GM23248 (cell line): ENCODE results near the gene CCBE1. TPM values are rescaled to one million over a fixed set of nuclear protein-coding genes. Genes with fewer than 3 reads are reported as not detected.

Experiments
- DNase-seq: peaks from one replicate; pipeline ENCODE4 v3.0.0-alpha.2; 2015
- H2AFZ ChIP-seq: fragments of 200-600 bp; sonication (generic); 2 replicates; pipeline ENCODE4 v1.6.1; 2016; ENCODE audit warnings: antibody characterized with exemption
- H3F3A ChIP-seq: fragments of 200-600 bp; sonication (generic); 2 replicates; pipeline ENCODE4 v1.6.1; 2016; ENCODE audit warnings: mild to moderate bottlenecking, antibody characterized with exemption, mixed run types; ENCODE audit not compliant: insufficient read depth
- H3K27ac ChIP-seq: fragments of 200-600 bp; sonication (generic); 2 replicates; pipeline ENCODE4 v1.5.1; 2016; ENCODE audit warnings: mild to moderate bottlenecking
- H3K27me3 ChIP-seq: fragments of 200-600 bp; sonication (generic); replicated peaks from 2 replicates; pipeline ENCODE4 v1.6.1; 2016; ENCODE audit warnings: mild to moderate bottlenecking; ENCODE audit not compliant: insufficient read depth
- H3K36me3 ChIP-seq: fragments of 200-600 bp; sonication (generic); 2 replicates; pipeline ENCODE4 v1.6.1; 2016; ENCODE audit warnings: low read depth, mild to moderate bottlenecking
- H3K4me1 ChIP-seq: fragments of 200-600 bp; sonication (generic); 2 replicates; pipeline ENCODE4 v1.6.1; 2016; ENCODE audit warnings: mild to moderate bottlenecking; ENCODE audit not compliant: insufficient read depth
- H3K4me2 ChIP-seq: fragments of 200-600 bp; sonication (generic); one replicate; pipeline ENCODE4 v1.6.1; 2016; ENCODE audit warnings: mild to moderate bottlenecking; ENCODE audit not compliant: unreplicated experiment
- H3K4me3 ChIP-seq: fragments of 200-600 bp; sonication (generic); 2 replicates; pipeline ENCODE4 v1.5.1; 2016; ENCODE audit warnings: mild to moderate bottlenecking
- H3K79me2 ChIP-seq: fragments of 200-600 bp; sonication (generic); 2 replicates; pipeline ENCODE4 v1.6.1; 2016; ENCODE audit warnings: mild to moderate bottlenecking; ENCODE audit not compliant: insufficient read depth
- H3K9ac ChIP-seq: fragments of 200-600 bp; sonication (generic); 2 replicates; pipeline ENCODE4 v1.6.1; 2016; ENCODE audit warnings: mild to moderate bottlenecking
- H3K9me2 ChIP-seq: fragments of 200-600 bp; sonication (generic); 2 replicates; pipeline ENCODE4 v1.6.1; 2016; ENCODE audit warnings: mixed run types, mild to moderate bottlenecking, moderate library complexity; ENCODE audit not compliant: insufficient read depth
- H3K9me3 ChIP-seq: fragments of 200-600 bp; sonication (generic); one replicate; pipeline ENCODE4 v1.6.1; 2017; ENCODE audit warnings: low read depth
- H4K20me1 ChIP-seq: fragments of 200-600 bp; sonication (generic); 2 replicates; pipeline ENCODE4 v1.6.0; 2016; ENCODE audit not compliant: insufficient read depth
- EZH2 ChIP-seq: fragments of 200-600 bp; sonication (generic); IDR thresholded peaks from 2 replicates; pipeline ENCODE4 v1.6.1; 2018; ENCODE audit warnings: antibody characterized with exemption, mild to moderate bottlenecking; ENCODE audit not compliant: insufficient read depth, poor library complexity, severe bottlenecking
- EZH2phosphoT487 ChIP-seq: fragments of 200-600 bp; sonication (generic); IDR thresholded peaks from 2 replicates; pipeline ENCODE4 v1.6.1; 2018; ENCODE audit warnings: antibody characterized with exemption, moderate library complexity, mild to moderate bottlenecking, low read depth; ENCODE audit not compliant: insufficient read depth
- WGBS, 2 experiments: methylation state at CpG; one replicate each; pipeline ENCODE4 v1.1.6; 2015 to 2017; ENCODE audit warnings: low lambda C conversion rate in 2 of 2, low coverage in 1 of 2; ENCODE audit errors: missing lambda C conversion rate in 2 of 2; 5-methylcytosine and 5-hydroxymethylcytosine counted together
- in situ Hi-C: fragments of 300-500 bp; cut with MboI; formaldehyde crosslinking; loops from 2 replicates; pipeline ENCODE4 v1.15.0; 2020
- polyA plus RNA-seq: library from polyadenylated mRNA; unstranded; fragments of >200 nt; fragmentation: Nextera tagmentation; extraction: Ambion mirVana; gene quantifications from 2 replicates; pipeline ENCODE4 v1.2.1, GENCODE V29; 2016
- total RNA-seq: library from RNA; depleted of rRNA; stranded (reverse); fragments of >200 nt; shearing (Covaris generic); gene quantifications from 2 replicates; pipeline ENCODE4 v1.2.3, GENCODE V29; 2014

The CCBE1 gene
- total and polyA plus RNA-seq, 2 experiments from 2014 or later = 16.6 to 33.6 TPM

- H3K79me2 ChIP-seq = no peaks in the 10 kb centered on the region
- H3K4me3 ChIP-seq = no peak overlapping the region
- TF ChIP-seq EZH2 (no peak), EZH2phosphoT487 (no peak)
- no peaks in the 10 kb centered on the region for H3K36me3 ChIP-seq
- H3K9me2 ChIP-seq = no peaks in the 10 kb centered on the region
- no peaks in the 10 kb centered on the region for H3K9me3 ChIP-seq
- H3F3A ChIP-seq = no peaks in the 10 kb centered on the region
- no peaks in the 10 kb centered on the region for H4K20me1 ChIP-seq
- no peaks in the 10 kb centered on the region for H3K27me3 ChIP-seq
- in situ Hi-C loops = no loop called here
- no peak overlapping the region for H2AFZ ChIP-seq
- H3K9ac ChIP-seq = no peak overlapping the region
- no peak overlapping the region for H3K27ac ChIP-seq
- H3K4me1 ChIP-seq = no peaks in the 10 kb centered on the region
- no peak overlapping the region for H3K4me2 ChIP-seq
- DNase-seq = no peak
- 84 to 88% methylated on average over 4 of the region's 4 CpGs for WGBS, 2 experiments
These were observed 204.3 kb downstream of the CCBE1 start for GRCh38 chr18:59492756-59493421.

GRCh38 chr18:59488899-59489298 lies 208.3 kb downstream of the CCBE1 start:
- in situ Hi-C loops = no loop called here
- H3K4me2 ChIP-seq = no peak overlapping the region
- H3K27me3 ChIP-seq = 0 out of 2 replicates have a peak, but pooled peaks cover 1% of the 10 kb centered on the region
- 91 to 95% methylated on average over 2 of the region's 2 CpGs for WGBS, 2 experiments
- no peaks in the 10 kb centered on the region for H3K4me1 ChIP-seq
- DNase-seq = no peak
- H2AFZ ChIP-seq = no peak overlapping the region
- H3F3A ChIP-seq = no peaks in the 10 kb centered on the region
- no peaks in the 10 kb centered on the region for H3K9me3 ChIP-seq
- no peaks in the 10 kb centered on the region for H3K79me2 ChIP-seq
- no peaks in the 10 kb centered on the region for H3K36me3 ChIP-seq
- TF ChIP-seq EZH2 = no peak
- no peak for TF ChIP-seq EZH2phosphoT487
- H3K27ac ChIP-seq = no peak overlapping the region
- H4K20me1 ChIP-seq = no peaks in the 10 kb centered on the region
- no peaks in the 10 kb centered on the region for H3K9me2 ChIP-seq
- no peak overlapping the region for H3K9ac ChIP-seq
- H3K4me3 ChIP-seq = no peak overlapping the region

- H3K27me3 ChIP-seq = 0 out of 2 replicates have a peak, but pooled peaks cover 3% of the 10 kb centered on the region
- no peak for TF ChIP-seq EZH2
- TF ChIP-seq EZH2phosphoT487 = no peak
- no peak overlapping the region for H3K9ac ChIP-seq
- H3K4me2 ChIP-seq = no peak overlapping the region
- no peak for DNase-seq
- H3K4me3 ChIP-seq = no peak overlapping the region
- no peak overlapping the region for H3K27ac ChIP-seq
- no peaks in the 10 kb centered on the region for H3K9me3 ChIP-seq
- in situ Hi-C loops = no loop called here
- H2AFZ ChIP-seq = no peak overlapping the region
- 94 to 99% methylated on average over 5 of the region's 5 CpGs for WGBS, 2 experiments
- H3K4me1 ChIP-seq = no peaks in the 10 kb centered on the region
- no peaks in the 10 kb centered on the region for H3F3A ChIP-seq
- no peaks in the 10 kb centered on the region for H3K36me3 ChIP-seq
- H4K20me1 ChIP-seq = no peaks in the 10 kb centered on the region
- no peaks in the 10 kb centered on the region for H3K79me2 ChIP-seq
- no peaks in the 10 kb centered on the region for H3K9me2 ChIP-seq
These were observed 211.8 kb downstream of the CCBE1 start for GRCh38 chr18:59485382-59485781.

GRCh38 chr18:59484561-59485328 lies 212.5 kb downstream of the CCBE1 start:
- Histone ChIP-seq H3K9me3 (no peaks in the 10 kb centered on the region), H3K4me1 (no peaks in the 10 kb centered on the region), H3F3A (no peaks in the 10 kb centered on the region), H3K36me3 (no peaks in the 10 kb centered on the region), H4K20me1 (no peaks in the 10 kb centered on the region), H3K4me3 (no peak overlapping the region), H3K4me2 (no peak overlapping the region), H3K9me2 (no peaks in the 10 kb centered on the region), H3K79me2 (no peaks in the 10 kb centered on the region), H2AFZ (no peak overlapping the region), H3K27me3 (0 out of 2 replicates have a peak, but pooled peaks cover 3% of the 10 kb centered on the region), H3K9ac (no peak overlapping the region), H3K27ac (no peak overlapping the region)
- in situ Hi-C loops = no loop called here
- DNase-seq = peak; percentile 34
- 26 to 34% methylated on average over 8 of the region's 8 CpGs for WGBS, 2 experiments
- no peak for TF ChIP-seq EZH2
- TF ChIP-seq EZH2phosphoT487 = no peak
